ENCODE results near the gene AOC1.

Gene AOC1

GRCh38 chr7:150831851-150832250, 20.5 kb upstream of the AOC1 start:
- DNase-seq (ENCODE audit: low read depth in 1 of 2, low spot score in 1 of 2), result no peak

GRCh38 chr7:150835019-150835418, 17.3 kb upstream of the AOC1 start:
- no peak for DNase-seq (ENCODE audit: low read depth in 1 of 2, low spot score in 1 of 2)

GRCh38 chr7:150835702-150836280, 16.5 kb upstream of the AOC1 start:
- no peak for DNase-seq (ENCODE audit: low read depth in 1 of 2, low spot score in 1 of 2)

GRCh38 chr7:150838965-150839650, 13.2 kb upstream of the AOC1 start:
- no peak for DNase-seq (ENCODE audit: low read depth in 1 of 2, low spot score in 1 of 2)

GRCh38 chr7:150842018-150842417, 10.3 kb upstream of the AOC1 start:
- no peak for DNase-seq (ENCODE audit: low read depth in 1 of 2, low spot score in 1 of 2)

GRCh38 chr7:150842716-150843115, 9.6 kb upstream of the AOC1 start:
- DNase-seq (ENCODE audit: low read depth in 1 of 2, low spot score in 1 of 2), result no peak

GRCh38 chr7:150845421-150845861, 6.9 kb upstream of the AOC1 start:
- no peak for DNase-seq (ENCODE audit: low read depth in 1 of 2, low spot score in 1 of 2)

- no peak for DNase-seq (ENCODE audit: low read depth in 1 of 2, low spot score in 1 of 2)
These were observed 5.8 kb upstream of the AOC1 start for GRCh38 chr7:150846291-150847115.

- no peak for DNase-seq (ENCODE audit: low read depth in 1 of 2, low spot score in 1 of 2)
These were observed 4.8 kb upstream of the AOC1 start for GRCh38 chr7:150847536-150847935.

GRCh38 chr7:150848111-150848510, 4.2 kb upstream of the AOC1 start:
- DNase-seq (ENCODE audit: low read depth in 1 of 2, low spot score in 1 of 2), result no peak

GRCh38 chr7:150848561-150849115, 3.7 kb upstream of the AOC1 start:
- no peak for DNase-seq (ENCODE audit: low read depth in 1 of 2, low spot score in 1 of 2)

GRCh38 chr7:150849204-150849775, 3.0 kb upstream of the AOC1 start:
- DNase-seq (ENCODE audit: low read depth in 1 of 2, low spot score in 1 of 2), result no peak

GRCh38 chr7:150850273-150850672, 2.0 kb upstream of the AOC1 start:
- no peak for DNase-seq (ENCODE audit: low read depth in 1 of 2, low spot score in 1 of 2)

GRCh38 chr7:150851492-150852370, 586 bp upstream of the AOC1 start:
- no peak for DNase-seq (ENCODE audit: low read depth in 1 of 2, low spot score in 1 of 2)

GRCh38 chr7:150854066-150855000, 2.0 kb downstream of the AOC1 start:
- no peak for DNase-seq (ENCODE audit: low read depth in 1 of 2, low spot score in 1 of 2)

GRCh38 chr7:150855046-150855445, 2.7 kb downstream of the AOC1 start:
- no peak for DNase-seq (ENCODE audit: low read depth in 1 of 2, low spot score in 1 of 2)

- DNase-seq (ENCODE audit: low read depth in 1 of 2, low spot score in 1 of 2), result no peak
These were observed 3.4 kb downstream of the AOC1 start for GRCh38 chr7:150855476-150856302.
